GM18511 (cell line): ENCODE measurements around the gene ABHD2.

Experiments used
- ATAC-seq: cut with Tn5 transposase; IDR thresholded peaks from one replicate; pipeline ENCODE4 v1.9.1; 2021; ENCODE audit warnings: mild to moderate bottlenecking, moderate library complexity; ENCODE audit not compliant: unreplicated experiment

ABHD2 gene

GRCh38 chr15:89161666-89162065 is 73.4 kb downstream of the ABHD2 start:
- no peak for ATAC-seq

DNA sequence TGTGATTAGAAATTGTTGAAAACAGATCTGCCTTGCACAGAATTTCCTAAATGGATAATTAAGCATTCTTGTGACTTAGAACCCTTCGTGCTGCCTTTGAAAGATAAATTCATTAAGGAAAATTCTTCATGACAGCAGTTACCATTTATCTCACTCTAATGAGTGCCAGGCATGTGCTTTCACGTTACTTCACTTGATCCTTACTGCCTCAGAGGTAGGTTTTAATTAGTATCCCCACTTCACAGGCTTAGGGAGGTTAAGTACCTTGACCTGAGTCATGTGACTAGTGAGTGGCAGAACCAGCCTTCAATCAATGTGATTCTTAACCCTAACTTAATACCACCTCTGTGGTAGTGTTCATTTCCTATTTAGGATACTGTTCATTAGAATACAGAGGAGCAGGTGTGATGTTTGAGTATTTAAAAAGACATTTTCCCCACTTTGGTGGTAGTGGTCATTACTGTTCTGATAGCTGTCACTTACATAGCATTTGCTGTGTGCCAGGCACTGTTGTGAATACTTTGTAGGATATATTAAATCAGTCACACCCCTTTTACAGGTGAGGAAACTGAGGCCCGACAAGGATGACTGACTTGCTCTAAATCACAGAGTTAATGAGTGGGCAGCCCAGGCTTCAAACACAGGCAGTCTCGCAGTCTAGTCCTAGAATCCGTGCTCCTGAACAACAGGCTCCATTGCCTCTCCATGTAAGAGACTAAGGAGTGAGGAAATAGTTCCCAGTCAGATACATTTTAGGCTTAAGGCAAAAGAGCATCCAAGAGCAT is 75.2 kb downstream of the ABHD2 start:
- no peak for ATAC-seq

- ATAC-seq: no peak
These were observed 76.5 kb downstream of the ABHD2 start for GRCh38 chr15:89164712-89165211.

- ATAC-seq: no peak
These were observed 77.4 kb downstream of the ABHD2 start for GRCh38 chr15:89165677-89166076.

- ATAC-seq: peak; percentile 82
These were observed 79.3 kb downstream of the ABHD2 start for GRCh38 chr15:89167267-89168176.

DNA sequence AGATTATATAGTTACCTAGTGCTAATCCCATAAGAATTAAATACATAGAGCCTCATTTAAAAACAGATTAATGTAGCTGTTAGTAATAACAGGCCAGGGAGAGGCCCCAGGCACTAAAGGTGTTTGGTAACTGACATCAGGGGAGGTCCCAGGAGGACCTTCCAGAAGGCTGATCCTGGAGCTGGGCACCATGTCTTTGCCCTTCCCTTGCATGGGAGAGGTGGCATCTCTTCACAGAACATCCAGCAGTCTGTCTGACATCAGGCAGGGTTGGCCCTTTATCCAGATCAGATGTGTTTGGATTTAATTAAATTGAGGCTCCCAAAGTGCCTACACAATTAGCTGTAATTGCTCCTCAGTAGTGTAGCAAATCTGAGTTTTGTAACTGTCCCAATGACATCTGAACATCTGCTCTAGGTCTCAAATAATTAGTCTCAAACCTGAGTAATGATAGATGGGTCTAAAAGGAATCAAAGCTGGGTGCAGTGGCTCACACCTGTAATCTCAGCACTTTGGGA is 80.1 kb downstream of the ABHD2 start:
- no peak for ATAC-seq

DNA sequence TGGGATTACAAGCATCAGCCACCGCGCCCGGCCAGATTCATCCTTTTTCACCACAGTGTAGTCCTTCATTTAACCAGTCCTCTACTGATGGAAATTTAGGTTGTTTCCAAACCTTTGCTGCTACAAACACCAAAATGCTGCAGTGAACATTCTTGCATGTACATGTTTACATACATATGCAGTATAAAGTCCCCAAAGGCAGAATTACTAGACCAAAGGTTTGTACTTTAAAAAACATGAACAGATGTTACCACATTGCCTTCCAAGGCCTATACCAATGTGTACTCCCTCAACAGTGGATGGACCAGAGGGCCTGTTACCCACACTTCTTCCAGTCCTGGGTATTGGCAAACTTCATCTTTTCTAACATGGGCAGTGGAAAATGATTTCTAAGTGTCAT is 82.1 kb downstream of the ABHD2 start:
- ATAC-seq: no peak

- ATAC-seq: no peak
These were observed 83.1 kb downstream of the ABHD2 start for GRCh38 chr15:89171136-89172072.

- no peak for ATAC-seq
These were observed 84.7 kb downstream of the ABHD2 start for GRCh38 chr15:89172921-89173320.

DNA sequence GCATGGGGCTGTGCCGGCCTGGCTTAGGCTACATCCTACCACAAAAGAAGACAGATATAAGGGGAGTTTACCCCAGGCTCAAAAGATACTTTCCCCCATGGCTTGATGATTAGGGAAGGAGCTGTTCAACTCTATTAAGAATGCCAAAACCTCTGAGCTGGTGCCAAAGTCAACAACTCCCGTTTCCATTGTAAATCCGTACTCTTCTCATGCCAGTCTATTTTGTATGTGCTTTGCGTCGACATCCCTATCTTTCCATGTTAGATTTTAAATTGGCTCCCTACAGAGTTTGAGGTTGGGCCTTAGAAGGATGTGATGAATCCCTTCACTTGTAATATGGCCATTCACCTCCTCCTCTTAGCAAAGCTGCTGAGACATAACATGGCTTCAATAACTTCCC is 86.2 kb downstream of the ABHD2 start:
- ATAC-seq: no peak

- no peak for ATAC-seq
These were observed 87.4 kb downstream of the ABHD2 start for GRCh38 chr15:89175617-89176191.

DNA sequence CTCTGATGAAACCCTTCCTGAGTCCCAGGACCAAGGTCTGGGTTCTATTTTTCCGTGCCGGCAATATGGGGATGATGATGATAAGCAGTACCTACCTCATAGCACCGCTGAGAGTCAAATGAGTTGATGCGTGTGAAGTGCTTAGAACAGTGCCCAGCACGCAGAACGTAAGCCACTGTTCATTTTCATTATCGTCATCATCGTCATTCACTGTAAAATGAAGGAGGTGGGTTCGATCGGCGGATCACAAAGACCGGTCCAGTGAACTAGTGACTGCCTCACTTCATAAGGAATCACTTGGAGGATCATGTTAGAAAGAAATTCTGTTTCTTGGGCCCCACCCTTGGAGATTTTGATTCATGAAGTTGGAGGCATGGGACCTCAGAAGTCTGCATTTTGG is 88.9 kb downstream of the ABHD2 start:
- ATAC-seq: no peak

DNA sequence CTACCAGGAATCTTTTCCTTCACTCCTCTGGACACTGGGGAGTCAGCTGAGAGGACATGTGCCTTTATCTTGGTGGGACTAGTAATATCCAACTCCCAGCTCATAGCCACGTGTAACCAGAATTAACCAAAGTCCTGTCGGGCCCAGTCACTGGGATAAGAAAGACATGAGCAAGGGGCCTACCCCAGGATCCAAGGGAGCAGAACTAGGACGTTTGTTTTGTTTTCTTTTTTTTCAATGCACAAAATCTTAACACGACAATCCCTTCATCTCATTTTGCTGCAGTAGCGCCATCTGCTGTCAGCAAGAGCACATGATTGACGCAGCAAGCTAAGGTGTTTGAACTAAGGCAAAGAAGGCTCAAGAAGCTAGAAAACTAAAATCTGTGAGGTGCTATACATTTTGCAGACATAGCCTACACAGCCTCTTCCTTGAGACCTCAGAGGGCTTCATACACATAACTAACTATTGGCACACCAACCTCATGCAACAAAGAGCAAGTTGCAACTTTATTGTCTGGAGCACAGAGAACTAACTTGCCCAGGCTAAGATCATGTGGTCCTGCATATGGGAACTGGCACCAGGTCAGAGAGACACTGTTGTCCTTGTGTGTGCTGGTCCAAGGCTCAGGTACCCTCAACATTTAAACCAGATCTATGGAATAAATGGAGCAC is 89.5 kb downstream of the ABHD2 start:
- no peak for ATAC-seq

DNA sequence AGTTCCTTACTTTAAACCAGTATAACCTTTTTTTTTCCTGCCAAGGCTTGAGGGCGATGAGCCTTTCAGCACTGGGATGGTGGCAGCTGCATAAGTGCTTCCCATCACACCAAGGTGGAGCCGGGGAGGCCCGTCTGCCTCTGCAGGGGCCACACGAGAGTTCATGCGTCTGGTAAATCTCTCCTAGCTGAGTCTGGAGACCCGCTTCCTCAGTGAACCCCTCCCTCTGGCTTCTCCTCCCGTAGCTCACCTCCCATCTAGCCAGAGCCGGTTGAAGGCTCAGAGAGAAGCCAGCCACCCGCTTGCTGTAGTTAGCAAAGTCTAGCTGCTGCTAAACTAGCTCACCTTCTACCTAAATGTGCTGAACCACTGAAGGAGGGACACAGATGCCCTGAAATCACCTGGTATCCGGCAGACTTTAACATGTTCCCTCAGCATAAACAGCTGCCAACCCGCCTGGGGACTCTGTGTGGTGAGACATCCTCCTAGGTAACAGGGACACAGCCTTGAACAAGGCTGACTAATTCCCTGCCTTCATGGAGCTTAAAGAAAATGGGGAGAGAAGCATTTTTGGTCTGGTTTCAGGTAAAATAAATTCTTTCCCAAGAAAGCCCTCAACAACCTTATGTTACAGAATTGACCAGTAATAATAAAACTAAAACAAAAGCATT is 90.2 kb downstream of the ABHD2 start:
- ATAC-seq: no peak

GRCh38 chr15:89179966-89180875 is 92.0 kb downstream of the ABHD2 start:
- peak; percentile 68 for ATAC-seq

DNA sequence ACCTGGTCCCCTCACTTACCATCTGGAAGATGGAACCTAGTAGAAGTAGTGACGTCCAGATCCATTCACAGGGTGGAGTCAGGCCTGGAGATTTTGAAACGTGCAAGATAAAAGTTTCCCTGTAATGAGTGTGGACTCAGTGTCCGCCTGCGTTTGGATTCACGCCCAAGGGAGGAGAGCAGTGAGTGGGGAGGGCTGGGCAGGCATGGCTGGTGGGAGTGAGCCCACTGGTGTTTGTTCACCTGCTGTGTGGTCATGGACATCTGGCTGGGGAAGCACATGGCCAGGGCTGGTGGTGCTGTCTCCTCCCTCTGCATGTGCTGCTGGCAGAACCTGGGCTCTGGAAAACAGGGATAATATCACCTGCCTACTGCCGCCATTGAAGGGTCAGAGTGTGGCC is 96.1 kb downstream of the ABHD2 start:
- ATAC-seq: no peak

DNA sequence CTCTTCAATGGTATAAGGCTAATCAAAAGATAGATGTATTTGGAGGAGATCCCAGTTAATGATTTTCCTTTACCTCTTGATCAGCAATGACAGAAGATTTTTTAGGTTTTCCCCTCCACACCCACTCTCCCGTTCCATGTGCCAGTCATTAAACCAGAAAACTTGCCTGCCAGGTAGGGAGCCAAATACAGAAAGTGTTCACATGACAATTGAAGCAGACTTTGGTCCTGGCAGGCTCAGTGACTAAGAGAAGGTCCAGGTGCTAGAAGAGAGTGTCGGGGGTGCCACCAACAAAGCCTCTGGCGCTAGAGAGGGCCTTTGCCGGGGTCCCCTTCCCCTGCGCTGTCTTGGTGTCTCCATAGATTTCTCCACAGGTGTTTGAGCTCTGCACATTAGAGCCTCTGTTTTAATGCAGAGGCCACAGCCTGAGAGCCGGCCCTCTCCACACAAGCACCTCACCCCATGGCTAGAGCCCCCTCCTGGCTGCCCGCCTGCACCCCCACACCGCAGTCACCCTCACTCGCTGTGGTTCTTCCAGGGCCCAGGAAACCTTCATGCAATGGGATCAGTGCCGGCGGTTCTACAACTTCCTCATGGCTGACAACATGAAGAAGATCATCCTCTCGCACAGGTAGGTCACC is 96.8 kb downstream of the ABHD2 start:
- ATAC-seq: no peak

- ATAC-seq: no peak
These were observed 98.5 kb downstream of the ABHD2 start for GRCh38 chr15:89186803-89187202.
